ENCODE measurements around the gene MAG.
"Not testable (repeated sequence)": the region's sequence is repeated elsewhere in the genome, so short reads cannot be mapped to it uniquely, and the experiment has no call there.

Gene MAG

GRCh38 chr19:35346193-35347052 is 54.5 kb downstream of the MAG start:
- no peak for DNase-seq

- DNase-seq, result no peak
Observed at GRCh38 chr19:35347171-35347929, 55.4 kb downstream of the MAG start, which contains the start of gene FFAR1. TSS of gene FFAR1 (plus strand) at chr19:35347902. CDS start at chr19:35351552, 3,650 bp downstream.

- no peak for DNase-seq
Observed at GRCh38 chr19:35347930-35348298, 56.0 kb downstream of the MAG start.

- no peak for DNase-seq
Observed at GRCh38 chr19:35348911-35349611, 57.1 kb downstream of the MAG start.

GRCh38 chr19:35349614-35350521 is 57.9 kb downstream of the MAG start:
- DNase-seq, result no peak

- DNase-seq, result no peak
Observed at GRCh38 chr19:35350591-35350990, 58.6 kb downstream of the MAG start.

GRCh38 chr19:35351411-35352176 is 59.6 kb downstream of the MAG start:
- no peak for DNase-seq

- DNase-seq, result no peak
Observed at GRCh38 chr19:35352177-35352447, 60.2 kb downstream of the MAG start.

- DNase-seq, result peak; percentile 48
Observed at GRCh38 chr19:35352448-35353304, 60.7 kb downstream of the MAG start.

GRCh38 chr19:35353635-35354034 is 61.7 kb downstream of the MAG start:
- DNase-seq, result no peak

GRCh38 chr19:35354898-35355297 is 62.9 kb downstream of the MAG start:
- DNase-seq, result no peak

- DNase-seq, result no peak
Observed at GRCh38 chr19:35355791-35356460, 64.0 kb downstream of the MAG start.

- DNase-seq, result no peak
Observed at GRCh38 chr19:35357867-35358573, 66.1 kb downstream of the MAG start, which contains the start of gene FFAR3. TSS of gene FFAR3 (plus strand) at chr19:35358460. CDS start at chr19:35358891, 431 bp downstream.

GRCh38 chr19:35358834-35359233 is 66.9 kb downstream of the MAG start:
- DNase-seq, result not testable (repeated sequence)

- DNase-seq, result not testable (repeated sequence)
Observed at GRCh38 chr19:35359395-35359794, 67.4 kb downstream of the MAG start.

GRCh38 chr19:35360081-35360480 is 68.1 kb downstream of the MAG start:
- not testable (repeated sequence) for DNase-seq

GRCh38 chr19:35360880-35361420 is 69.0 kb downstream of the MAG start:
- no peak for DNase-seq

- no peak for DNase-seq
Observed at GRCh38 chr19:35362261-35363000, 70.5 kb downstream of the MAG start.

All from NCI-H1092 treated with DMSO at 0.1 percent for 48 hours (cell line).